HG03521 (cell line): ENCODE measurements around the gene MCM6.
"Not testable (repeated sequence)": the region's sequence is repeated elsewhere in the genome, so short reads cannot be mapped to it uniquely, and the experiment has no call there.

Source experiments
- ATAC-seq: cut with Tn5 transposase; IDR thresholded peaks from one replicate; pipeline ENCODE4 v1.9.1; 2021; ENCODE audit warnings: mild to moderate bottlenecking, moderate library complexity; ENCODE audit not compliant: unreplicated experiment

MCM6 gene

DNA sequence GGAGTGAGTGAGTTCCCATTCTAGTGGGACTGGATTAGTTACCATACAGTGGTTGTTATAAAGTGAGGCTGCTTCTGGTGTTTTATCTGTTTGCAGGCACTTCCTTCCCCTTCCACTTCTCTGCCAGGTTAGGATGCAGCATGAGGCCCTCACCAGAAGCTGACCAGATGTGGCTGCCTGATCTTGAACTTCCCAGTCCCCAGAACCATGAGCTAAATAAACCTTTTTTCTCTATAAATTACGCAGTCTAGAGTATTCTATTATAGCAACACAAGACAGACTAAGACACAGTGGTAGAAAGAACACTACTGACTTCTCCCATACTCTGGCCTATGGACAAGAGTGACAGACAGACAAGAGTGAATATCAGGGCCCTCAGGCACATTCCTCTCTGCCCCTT, 53.4 kb downstream of the MCM6 start:
- ATAC-seq = no peak

DNA sequence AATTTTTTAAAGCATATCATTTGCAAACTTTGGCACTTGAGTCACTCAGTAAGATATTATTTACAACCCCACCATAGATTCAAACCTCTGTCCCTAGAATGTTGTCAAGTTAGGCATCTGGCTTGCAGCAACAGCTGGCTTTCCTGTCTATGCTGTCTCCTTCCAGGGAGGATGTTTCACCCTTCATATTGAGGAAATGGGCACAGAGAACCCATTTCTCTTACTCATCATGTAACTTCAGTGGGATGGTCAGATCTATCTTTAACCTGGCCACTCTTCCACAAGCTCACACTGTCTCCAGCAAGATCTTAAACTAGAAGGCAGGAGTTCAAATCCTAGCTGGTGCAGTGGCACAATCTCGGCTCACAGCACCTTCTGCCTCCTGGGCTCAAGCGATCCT, 55.1 kb downstream of the MCM6 start:
- ATAC-seq = no peak

DNA sequence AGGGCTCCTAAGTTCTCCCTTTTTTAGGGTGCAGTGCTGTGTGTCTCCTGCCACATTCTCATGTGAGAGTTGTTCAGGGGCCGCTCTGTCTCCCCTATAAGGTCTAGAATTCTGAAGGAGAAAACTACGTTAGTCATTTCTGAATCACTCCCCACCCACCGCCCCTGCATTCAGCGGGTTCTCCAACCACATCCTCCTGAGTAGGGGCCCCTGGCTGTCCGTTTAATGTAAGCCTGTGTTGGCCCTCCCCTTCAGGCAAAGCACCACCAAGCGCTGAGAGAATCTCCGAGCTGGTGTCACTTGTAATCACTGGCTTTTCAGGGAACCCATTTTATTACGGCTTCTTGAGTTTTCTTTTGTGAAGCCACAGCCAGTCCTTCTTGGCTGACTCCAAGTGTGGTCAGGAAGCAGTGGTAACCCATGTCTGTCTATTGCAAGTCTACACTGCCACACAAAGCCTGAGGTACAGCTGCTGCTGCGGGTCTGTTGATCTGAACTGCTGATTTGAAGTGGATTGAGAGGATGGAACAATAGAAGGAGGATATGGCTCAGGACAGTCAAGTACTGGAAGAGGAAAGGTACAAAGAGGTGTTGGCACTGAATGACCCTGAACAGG, 56.1 kb downstream of the MCM6 start:
- ATAC-seq = peak; percentile 87

DNA sequence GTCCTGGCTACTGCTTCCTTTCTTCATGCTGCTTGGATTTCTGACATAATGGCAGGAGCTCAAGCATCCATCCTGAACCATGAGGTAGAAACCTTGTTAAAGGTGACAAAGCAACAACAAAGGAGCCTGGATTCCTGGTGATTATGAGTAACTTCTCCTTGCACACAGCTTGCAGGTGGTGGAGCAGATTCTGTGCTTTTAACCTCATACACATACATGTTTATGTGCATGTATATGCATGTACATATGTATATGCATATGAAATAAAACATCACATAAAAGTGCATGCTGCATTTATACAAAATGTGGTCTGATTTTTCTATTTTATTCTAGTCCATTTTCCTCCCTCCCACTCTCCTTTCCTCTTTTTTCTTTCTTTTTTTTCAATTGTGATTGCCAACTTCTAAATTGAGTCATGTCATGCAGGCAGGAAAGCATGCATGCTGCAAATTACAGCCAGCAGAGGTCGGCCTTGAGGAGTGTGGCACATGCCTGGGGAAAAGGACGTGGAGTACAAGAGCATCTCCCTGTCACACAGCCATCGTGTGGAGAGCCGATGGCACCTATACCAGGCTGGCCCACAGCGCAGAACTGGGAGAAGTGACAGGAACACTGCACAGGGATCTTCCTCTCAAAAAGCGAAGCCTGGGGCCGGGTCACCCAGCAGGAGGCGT, 57.2 kb downstream of the MCM6 start:
- no peak for ATAC-seq

DNA sequence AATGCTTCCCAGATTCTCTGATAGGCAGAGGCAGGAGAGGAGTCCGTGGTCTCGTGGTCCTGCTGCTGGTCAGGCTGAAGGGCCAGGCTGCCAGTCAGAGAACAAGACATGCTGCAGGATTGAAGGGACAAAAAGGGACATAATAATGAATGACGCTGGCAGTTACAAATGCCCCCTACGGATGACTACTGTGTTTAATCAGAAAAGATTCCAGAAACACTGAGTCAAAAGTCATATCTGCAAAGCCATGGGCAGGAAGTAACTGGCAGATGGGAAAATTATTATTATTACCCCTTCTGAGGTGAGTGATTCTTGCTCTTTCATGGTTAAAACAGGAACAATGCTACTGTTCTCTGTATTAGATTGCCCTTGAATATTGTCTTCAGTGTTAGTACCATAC, 58.3 kb downstream of the MCM6 start:
- no peak for ATAC-seq

DNA sequence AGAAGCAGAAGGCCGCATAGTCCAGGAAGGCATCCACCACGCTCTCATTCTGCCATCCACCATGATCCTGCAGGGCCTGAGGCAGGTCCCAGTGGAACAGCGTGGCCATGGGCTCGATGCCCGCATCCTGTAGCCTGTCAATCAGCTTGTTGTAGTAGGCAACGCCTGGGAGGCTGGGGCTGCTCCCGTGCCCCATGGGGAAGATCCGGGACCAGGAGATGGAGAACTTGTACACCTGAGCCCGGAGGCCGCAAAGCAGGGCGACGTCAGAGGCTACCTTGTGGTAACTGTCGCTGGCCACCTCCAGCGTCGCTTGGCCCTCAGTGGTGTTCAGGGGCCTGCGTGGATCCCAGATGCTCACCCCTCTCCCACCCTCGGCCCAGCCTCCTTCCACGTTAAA, 58.8 kb downstream of the MCM6 start:
- ATAC-seq = no peak

DNA sequence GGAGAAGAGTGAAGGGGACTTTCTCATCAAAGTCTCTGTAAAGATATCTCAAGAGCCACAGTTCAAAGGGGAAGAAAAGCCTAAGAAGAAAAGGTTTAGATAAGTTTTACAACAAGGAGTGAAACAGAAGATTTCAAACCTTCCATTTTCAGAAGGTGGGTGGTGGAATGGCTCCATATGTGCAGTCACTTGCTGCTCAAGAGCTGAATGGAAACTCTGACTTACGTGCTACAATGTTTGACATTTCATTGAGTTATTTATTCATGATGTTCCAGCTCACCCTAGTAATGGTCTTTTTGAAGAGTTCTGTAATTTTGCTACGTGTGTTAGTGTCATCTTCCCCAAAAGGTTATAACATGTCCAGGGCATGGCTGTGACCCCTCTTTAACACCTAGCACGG, 61.0 kb downstream of the MCM6 start:
- ATAC-seq = no peak

DNA sequence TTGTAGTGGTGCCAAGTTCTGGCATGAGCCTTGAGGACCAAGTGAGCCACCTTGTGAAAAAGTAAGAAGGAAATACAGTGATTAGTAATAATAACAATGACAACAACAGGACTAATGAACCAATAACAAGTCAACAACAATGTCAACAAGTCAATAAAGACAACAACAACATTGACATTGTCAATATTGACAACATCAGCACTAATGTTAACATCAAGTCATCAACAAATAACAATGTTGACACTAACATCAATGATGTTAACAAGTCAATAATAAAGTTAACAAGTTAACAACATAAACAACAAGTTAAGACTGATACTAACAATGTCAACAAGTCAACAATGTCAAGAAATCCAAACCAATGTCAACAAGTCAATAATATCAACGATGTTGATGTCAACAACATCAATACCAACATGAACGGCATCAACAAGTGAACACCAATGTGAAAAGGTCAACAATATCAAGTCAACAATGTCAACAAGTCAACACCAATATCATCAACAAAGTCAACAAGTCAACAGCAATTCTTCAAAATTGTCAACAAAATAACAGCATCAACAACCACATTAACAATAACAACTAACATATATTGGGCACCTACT, 63.2 kb downstream of the MCM6 start:
- no peak for ATAC-seq

DNA sequence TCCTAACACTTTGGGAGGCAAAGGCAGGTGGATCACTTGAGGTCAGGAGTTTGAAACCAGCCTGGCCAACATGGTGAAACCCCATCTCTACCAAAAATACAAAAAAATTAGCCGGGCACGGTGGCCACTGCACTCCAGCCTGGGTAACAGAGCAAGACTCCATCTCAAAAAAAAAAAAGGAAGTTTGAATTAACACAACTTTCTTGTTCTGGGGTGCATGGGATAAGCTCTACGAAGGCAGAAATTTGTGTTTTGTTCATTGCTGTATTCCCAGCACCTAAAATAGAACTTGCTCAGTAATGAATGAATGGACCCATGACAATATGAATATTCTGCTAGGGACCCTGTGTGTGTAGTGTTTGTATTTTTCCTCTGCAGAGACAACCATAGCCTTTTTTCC, 68.4 kb downstream of the MCM6 start:
- not testable (repeated sequence) for ATAC-seq

DNA sequence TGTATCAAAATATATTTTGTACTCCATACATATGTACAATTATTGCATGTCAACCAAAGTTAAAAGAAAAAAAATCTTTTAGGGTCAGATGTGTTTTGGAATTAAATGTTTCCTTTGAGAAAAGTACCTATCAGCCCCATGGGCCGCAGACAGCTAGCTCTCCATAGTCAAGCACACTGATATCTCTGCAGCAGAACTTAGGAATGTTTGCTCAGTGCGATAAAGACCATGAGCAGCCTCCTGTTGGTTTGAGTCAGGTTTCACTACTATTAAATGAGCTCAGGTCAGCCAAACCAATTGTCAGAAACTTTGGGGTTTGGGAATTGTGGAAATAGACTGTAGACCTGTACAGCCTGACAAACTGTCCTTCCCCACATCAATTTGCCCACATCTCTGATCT, 73.0 kb downstream of the MCM6 start:
- no peak for ATAC-seq

DNA sequence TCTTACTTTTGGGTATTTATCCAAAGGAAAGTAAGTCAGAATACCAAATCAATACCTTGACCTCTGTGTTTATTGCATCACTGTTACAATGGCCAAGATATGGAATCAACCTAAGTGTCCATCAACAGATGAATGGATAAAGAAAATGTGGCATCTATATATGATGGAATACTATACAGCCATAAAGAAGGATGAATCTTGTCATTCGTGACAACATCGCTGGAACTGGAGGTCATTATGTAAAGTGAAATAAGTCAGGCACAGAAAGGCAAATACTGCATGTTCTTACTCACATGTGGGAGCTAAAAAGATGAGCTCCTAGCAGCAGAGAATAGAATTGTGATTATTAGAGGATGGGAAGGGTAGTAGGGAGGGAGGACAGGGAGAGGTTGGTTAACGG, 73.9 kb downstream of the MCM6 start:
- no peak for ATAC-seq

DNA sequence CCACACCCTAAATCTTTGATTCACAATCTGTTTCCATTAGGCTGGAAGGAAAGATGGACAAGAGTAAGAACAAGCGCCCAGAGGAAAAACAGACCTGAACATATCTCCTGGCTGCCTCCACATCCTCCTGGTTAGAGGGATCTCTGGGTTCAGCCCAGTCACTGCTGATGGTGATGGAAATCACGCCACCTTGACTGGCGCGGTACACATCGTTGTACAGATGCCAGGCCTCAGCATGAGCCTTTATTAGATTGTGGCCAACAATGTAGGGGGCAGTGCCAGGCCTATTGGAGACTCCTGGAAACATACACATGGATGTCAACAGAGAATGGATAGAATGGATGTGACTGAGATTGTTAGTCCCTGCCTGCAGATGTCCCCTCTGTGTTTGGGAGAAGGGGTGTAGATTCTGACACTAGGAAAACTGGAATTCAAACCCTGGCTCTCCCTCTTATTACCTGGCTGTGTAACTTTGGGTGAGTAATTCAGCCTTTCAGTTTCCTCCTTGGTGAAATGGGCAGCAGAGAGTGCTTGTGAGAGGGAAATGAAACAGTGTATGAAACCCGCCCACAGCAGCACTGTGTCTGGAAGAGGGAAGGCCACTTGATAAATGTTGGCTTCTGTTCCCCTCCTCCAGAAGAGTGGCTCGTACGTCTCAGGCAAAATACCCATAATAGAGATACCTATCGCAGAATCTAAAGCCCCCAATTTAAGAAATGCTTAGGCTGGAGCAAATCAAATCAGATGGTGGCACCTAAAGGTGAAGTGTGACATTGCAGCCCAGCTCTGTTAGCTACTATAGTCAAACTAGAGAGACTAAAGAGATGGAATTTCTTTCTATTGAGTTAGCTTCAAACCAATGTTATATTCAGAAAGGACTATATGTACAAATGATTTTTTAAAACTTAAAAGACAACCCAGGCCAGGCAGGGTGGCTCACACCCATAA, 75.5 kb downstream of the MCM6 start:
- no peak for ATAC-seq

DNA sequence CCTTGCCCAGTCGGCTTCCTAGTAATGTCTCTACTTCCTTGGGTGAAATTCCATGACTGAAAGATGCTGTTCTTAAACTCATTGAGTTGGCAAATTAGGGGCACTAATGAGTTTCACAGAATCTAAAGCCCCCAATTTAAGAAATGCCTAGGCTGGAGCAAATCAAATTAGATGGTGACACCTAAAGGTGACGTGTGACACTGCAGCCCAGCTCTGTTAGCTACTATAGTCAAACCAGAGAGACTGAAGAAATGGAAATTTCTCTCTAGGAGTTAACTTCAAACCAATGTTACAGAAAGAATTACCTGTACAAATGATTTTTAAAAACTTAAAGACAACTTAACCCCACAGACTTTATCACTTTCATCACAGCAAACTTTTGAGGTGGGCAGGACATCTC, 76.5 kb downstream of the MCM6 start:
- ATAC-seq = no peak

DNA sequence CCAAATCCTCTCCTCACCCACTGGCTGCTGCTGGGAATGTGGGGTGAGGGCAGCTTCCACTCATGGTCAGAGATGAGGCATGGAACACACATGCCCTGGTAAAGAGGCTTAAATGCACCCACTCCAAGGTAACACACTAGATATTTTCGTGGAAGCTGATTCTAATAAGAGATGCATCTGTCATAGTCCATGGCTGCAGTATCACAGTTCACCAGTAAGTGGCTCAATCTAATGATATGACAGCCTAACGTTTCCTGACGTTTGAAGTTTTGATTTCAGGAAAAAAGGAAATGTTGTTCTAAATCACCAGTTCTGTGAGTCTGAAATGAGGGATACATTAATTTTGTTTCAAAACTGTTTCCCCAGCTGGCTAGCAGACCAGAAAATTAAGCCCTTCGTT, 77.5 kb downstream of the MCM6 start:
- no peak for ATAC-seq

DNA sequence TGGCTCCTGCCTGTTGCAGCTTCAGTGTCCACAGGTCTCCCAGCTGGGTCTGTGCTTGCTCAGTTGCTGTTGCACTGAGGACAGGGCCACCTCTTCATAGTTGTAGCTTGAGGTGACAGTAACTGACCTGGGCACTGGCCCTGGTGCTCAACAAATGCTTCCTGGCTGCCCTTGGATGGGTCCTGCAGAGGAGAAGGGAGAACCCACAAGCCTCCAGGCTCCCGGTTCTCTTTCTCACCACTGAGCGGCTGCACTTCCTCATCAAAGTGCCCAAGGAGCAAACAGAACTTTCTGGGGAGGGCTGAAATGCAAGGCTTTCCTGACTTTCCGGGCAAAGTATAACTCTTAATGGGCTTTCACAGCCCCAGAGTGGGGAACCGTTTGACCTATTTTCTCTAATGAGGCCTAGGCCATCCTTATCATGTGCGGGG, 78.0 kb downstream of the MCM6 start:
- no peak for ATAC-seq

DNA sequence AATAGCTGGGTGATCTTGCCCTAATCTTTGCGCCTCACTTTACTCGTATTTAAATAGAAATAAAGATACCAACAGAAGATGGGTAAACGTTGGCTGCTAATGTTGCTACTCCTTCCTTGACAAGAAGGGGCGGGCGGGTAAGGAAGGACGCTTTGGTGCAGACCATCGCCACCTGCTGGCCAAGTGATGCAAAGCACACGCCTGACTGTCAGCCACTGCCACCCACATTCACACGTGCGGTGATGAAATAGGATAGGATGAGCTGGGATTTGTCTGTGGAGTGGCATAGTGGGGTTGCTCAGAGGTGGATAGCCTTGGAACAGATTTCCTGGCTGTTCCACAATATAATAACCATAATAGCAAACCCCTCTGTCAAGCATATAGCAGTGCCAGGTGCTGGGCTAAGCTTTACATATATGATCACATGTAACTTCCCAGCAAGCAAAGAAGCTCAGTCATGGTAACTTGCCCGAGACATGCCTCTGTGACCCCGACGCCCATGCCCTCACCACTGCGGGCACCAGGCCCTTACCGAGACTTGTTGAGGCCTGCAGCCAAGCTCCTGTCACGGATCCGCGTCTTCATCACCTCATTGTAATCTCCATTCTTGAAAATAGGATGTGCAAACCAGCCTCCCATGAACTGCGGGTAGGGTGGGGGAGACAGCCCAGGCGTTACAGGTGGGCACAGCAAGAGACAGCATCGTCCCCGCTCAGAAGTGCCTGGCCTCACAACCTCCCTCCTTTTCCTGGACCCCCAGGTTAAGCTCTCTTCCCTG, 78.6 kb downstream of the MCM6 start:
- peak; percentile 58 for ATAC-seq

DNA sequence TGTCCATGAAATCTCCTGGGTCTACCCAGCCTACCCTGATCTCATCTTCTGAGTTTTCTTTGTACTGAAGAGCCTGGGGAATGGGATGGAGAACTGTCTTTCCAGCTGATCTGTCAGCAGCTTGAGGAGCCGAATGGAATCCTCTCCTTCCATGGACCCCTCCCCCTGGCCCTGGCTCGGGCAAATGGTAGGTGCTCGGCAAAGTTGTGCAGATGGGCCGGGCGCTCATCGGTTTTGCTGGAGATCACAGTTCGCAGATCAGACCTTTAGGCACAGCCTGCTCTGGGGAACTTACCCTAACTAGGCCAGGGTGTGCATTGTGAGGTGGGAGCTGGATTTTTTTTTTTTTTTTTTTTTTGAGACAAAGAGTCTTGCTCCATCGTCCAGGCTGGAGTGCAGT, 79.6 kb downstream of the MCM6 start:
- ATAC-seq = no peak

DNA sequence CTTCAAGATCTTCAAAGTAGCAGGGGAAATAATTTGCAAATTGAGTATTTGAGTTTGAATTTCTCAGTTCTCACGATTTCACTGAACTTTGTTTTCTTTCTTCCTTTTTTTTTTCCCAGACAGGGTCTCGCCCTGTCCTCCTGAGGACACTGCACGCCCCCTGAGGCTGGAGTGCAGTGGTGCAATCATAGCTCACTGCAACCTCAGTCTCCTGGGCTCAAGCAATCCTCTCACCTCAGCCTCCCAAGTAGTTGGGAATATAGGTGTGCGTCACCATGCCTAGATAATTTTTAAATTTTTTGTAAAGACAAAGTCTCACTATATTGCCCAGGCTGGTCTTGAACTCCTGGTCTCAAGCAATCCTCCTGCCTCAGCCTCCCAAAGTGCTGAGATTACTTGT, 80.6 kb downstream of the MCM6 start:
- ATAC-seq = not testable (repeated sequence)

DNA sequence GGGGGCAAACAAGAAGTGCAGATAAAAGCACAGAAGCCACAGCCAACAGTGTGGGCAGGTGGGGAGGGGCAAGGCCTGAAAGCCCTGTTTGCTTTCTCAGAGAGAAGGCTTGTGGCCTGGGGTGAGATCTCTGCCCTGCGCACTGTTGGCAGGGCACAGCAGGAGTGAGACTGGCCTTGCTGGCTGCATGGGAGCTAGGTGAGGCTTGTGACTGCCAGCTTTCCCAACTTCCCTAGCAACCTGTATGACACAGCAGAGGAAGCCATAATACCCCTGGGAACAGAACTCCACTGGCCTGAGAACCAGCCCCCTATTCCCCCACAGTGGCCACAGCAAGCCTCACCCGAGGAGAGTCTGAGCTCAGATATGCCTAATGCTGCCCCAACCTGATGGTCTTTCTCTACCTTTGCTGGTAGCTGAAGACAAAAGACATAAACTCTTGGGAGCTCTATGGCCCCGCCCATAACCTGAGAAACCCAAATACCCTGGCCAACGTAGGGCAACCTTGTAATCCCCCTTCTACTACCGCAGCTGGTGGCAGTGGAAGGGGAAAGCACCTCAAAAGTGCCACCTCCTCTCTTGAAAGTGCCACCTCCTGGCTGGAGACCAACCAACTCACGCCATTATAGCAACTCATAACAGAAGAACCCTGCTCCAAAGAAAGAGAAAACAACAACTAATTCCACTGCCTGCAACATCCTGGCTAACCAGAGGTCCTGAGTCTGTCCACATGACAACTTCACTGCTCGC, 83.7 kb downstream of the MCM6 start:
- no peak for ATAC-seq
